ENCODE results near the gene SORCS2.

DNA sequence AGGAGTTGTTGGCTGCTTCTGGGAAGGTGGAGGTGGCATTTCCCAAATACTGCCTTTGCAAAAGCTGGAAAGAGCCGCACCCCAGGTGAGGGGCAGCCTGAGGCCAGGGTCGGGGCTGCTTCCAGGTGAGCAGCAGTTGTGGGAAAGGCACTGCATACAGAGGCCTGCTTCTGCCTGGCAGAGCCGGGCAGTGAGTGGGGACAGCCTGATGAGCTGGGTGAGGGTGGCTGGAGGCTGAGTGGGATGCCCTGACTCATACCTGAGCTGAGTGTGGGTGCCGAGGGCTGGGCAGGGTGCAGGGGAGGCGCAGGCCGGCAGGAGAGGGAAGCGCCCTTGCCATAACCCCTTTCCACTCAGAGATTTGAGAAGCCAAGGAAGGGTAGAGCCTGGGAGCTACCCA lies 248.9 kb downstream of the SORCS2 start:
- TF ChIP-seq, protein P1, sequence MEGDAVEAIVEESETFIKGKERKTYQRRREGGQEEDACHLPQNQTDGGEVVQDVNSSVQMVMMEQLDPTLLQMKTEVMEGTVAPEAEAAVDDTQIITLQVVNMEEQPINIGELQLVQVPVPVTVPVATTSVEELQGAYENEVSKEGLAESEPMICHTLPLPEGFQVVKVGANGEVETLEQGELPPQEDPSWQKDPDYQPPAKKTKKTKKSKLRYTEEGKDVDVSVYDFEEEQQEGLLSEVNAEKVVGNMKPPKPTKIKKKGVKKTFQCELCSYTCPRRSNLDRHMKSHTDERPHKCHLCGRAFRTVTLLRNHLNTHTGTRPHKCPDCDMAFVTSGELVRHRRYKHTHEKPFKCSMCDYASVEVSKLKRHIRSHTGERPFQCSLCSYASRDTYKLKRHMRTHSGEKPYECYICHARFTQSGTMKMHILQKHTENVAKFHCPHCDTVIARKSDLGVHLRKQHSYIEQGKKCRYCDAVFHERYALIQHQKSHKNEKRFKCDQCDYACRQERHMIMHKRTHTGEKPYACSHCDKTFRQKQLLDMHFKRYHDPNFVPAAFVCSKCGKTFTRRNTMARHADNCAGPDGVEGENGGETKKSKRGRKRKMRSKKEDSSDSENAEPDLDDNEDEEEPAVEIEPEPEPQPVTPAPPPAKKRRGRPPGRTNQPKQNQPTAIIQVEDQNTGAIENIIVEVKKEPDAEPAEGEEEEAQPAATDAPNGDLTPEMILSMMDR (IDR thresholded peaks at IDR 0.05; ENCODE audit: low read depth, low read length), result no peak
- no peak for TF ChIP-seq EZH2phosphoT487 (IDR thresholded peaks at IDR 0.05; ENCODE audit: low read depth)
